ENCODE measurements around the gene UBE2E1.
"Not testable (repeated sequence)": the region's sequence is repeated elsewhere in the genome, so short reads cannot be mapped to it uniquely, and the experiment has no call there.

The UBE2E1 gene

DNA sequence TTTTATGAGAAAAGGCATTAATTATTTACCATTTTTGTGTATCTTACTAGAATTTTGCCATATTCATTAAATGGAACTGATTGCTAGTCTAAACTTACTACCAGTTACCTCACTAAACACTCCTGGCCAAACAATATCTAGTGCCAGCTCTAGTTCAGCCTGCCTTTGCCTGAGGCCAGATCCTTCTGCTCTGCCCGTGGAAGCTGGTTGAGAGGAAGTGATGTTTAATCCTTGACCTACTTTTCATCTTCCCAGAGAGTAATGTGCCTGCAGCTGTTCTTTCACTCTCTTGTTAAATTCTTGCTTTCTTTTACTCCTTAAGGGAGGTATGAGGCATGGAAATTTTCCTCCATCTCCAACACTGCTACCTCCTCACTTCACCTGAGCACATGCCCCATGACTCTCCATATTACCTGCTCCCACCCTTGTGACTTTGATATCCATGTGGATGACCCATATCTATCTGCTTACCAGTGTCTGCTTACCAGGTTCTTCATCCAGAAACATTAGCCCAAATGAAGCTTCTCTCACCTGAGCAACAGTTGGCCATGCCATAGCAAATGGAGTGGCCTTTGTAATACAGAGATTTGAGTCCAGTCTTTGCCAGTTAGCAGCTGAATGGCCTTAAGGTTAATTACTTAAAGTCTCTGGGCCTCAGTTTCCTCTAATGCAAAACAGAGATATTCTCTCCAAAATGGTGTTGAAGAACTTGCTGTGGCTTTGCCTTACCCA lies 53.4 kb downstream of the UBE2E1 start:
- no peak for DNase-seq

DNA sequence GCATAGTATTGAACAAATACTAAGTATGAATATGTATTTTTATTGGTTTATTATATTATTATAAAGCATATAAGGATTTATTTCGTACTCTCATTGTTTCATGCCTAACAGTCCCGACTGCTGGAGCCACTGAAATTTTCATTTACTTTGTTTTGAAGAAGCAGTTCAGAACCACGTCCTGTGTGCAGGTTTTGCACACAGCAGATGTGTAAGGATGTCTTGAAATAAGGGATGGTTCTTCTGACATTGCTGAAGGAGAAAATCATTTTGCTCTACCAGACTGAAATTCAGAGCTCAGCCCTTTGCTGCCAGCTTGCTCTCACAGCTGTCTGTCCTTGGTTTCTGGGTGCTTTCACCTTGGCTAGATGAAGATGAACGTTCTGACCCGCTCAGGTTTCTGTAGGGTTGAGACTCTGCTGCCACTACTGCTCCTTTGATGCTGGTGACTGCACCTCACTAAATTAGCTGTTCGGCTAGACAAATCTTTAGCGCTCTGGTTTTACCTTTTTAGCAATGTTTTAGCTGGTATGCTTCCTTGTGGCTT lies 54.2 kb downstream of the UBE2E1 start:
- no peak for DNase-seq

GRCh38 chr3:23861689-23862088 lies 55.9 kb downstream of the UBE2E1 start:
- DNase-seq, result no peak

DNA sequence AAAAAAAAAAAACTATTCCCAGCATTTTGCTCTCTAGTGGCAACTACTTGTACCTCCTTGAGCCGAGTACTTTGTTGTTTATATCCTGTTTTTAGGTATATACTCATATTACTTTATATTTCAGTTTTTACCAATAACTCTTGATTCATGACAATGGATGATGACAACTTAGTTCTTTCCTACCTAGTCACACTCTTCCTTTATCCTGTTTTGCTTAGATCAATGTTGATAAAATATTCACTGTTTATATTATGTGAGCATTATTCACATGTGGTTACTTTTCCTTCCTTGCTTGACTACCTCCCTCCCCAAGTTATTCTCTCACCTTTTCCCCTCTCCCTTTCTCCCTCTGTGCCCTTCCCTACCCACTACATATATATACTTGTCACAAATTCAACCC lies 57.3 kb downstream of the UBE2E1 start:
- DNase-seq, result no peak

DNA sequence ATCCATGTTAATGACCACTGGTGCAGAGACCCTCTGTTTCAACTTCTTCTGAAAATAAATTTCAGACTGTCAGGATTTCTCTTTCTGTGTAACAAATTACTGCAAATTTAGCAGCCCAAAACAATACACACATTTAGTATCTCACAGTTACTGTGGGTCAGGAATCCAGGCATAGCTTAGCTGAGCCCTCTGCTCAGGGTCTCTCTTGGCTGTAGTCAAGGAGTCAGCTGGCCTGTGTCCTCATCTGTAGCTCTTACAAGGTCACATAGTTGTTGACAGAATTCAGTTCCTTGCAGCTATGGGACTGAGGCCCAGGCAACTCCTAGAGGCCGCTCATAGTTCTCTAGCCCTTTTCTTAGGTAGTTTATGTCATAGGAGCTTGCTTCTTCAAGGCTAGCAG lies 59.2 kb downstream of the UBE2E1 start:
- DNase-seq, result no peak

- DNase-seq, result no peak
These were observed 60.0 kb downstream of the UBE2E1 start for GRCh38 chr3:23865595-23866396.

- DNase-seq, result no peak
These were observed 61.6 kb downstream of the UBE2E1 start for GRCh38 chr3:23867400-23867799.

GRCh38 chr3:23867838-23868237 lies 62.1 kb downstream of the UBE2E1 start:
- no peak for DNase-seq

DNA sequence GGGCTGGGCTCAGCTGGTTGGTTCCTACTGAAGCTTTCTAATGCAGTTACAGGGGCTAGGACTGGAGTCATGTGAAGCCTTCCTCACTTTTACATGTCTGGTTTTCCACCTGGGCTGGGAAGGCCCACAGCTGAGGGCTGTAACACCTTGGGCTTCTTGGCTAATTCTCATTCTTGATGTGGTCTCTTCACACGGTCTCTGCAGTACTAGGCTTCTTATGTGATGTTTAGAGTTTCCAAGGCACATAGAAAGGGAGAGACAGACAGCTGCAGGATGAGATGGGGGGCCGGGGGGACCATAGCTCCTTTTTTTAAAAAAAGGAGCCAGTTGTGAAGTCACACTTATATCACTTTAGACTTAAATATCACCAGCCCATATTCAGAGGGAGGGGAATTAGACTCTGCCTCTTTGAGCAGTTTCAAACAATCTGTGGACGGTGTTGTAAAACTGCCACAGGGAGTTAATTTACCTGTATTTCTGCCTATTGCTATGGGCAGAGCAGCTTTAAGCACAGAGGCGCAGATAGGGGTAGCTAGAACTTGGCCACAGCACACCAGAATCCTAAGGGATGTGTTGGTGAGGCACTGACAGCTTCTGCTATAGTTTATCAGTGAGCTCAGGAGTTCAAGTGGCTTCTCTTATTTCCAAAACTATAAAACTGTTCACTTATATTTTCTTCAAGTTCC lies 64.4 kb downstream of the UBE2E1 start:
- no peak for DNase-seq

- not testable (repeated sequence) for DNase-seq
These were observed 64.9 kb downstream of the UBE2E1 start for GRCh38 chr3:23870663-23871043.

- not testable (repeated sequence) for DNase-seq
These were observed 65.6 kb downstream of the UBE2E1 start for GRCh38 chr3:23871361-23871760.

DNA sequence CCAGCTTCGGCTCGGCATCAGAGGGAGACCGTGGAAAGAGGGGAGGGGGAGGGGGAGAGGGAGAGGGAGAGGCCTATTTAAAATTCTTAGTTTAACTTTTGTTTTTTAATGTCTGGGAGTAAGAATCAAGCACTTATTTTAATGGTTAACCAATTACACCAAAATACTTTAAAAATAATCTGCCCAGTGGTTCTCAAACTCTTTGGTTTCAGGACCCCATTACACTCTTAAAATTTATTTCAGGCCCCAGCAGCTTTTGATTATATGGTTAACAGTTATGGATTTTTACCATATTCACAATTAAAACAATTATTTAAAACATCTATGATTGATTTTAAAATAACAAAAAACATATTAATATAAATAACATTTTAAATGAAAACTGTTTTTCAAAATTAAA lies 66.6 kb downstream of the UBE2E1 start:
- DNase-seq, result no peak

DNA sequence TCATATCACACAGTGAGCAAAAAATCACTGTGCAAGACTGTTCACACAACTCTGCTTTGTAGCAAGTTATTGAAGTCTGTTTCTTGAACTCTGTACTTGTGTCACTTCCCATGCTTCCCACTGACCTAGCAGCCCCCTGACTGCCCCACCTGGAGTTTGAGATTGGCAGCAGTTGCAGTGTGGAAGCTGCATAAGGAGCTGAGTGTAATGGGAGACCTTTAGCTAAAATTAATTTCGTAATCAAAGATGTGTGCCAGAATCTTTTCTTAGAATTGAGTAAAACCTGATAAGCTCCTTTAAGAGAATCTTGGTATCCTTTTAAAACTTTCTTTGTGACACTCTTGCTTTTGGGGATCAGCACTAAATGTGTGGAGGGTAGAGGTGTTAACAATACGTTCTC lies 68.2 kb downstream of the UBE2E1 start:
- DNase-seq, result no peak

- DNase-seq, result no peak
These were observed 68.8 kb downstream of the UBE2E1 start for GRCh38 chr3:23874359-23875112.

DNA sequence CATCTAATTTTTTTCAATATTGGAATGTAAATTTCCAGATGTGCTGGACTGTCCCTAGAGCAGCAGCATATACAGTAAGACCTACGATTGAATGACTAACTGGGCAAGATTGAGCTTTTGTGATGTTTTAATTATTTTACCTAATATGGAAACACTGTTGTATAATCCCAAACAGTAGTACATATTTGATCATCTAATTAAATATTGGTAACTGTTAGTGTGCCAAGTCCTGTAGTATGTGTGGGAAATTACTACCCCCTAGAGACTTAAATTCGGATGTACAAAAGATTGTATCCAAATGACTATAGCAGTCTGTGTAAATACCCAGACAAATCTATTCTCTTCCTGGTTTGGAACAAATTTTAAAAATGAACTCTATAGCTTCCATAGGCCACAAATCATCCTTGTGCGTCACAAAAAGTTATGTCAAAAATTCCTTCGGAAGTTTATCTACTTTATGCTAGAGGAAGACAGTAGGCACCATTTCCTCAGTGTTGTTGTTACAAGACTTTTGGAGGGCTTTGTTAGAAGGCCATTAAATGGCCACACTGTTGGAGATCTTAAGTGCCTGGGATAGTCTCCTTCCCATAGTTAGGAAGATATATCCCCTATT lies 69.5 kb downstream of the UBE2E1 start:
- no peak for DNase-seq

DNA sequence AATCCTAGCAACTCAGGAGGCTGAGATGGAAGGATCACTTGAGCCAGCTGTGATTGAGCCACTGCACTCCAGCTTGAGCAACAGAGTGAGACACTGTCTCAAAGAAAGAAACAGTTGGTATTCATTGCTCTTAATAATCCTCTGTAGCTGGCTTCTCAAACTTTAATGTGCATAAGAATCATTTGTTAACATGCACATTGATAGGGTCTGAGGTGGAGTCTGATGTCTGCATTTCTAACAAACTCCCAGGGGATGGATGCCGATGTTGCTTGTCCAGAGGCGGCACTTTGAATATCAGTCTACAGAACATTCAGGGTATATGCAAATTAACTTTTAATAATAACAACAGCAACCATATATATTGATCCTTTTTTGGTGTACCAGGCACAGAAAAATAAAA lies 71.2 kb downstream of the UBE2E1 start:
- DNase-seq, result no peak

- DNase-seq, result no peak
These were observed 71.7 kb downstream of the UBE2E1 start for GRCh38 chr3:23877329-23877980.

GRCh38 chr3:23879485-23879884 lies 73.7 kb downstream of the UBE2E1 start:
- DNase-seq, result no peak

- no peak for DNase-seq
These were observed 75.1 kb downstream of the UBE2E1 start for GRCh38 chr3:23880703-23881339.

- not testable (repeated sequence) for DNase-seq
These were observed 76.2 kb downstream of the UBE2E1 start for GRCh38 chr3:23881993-23882392.

DNA sequence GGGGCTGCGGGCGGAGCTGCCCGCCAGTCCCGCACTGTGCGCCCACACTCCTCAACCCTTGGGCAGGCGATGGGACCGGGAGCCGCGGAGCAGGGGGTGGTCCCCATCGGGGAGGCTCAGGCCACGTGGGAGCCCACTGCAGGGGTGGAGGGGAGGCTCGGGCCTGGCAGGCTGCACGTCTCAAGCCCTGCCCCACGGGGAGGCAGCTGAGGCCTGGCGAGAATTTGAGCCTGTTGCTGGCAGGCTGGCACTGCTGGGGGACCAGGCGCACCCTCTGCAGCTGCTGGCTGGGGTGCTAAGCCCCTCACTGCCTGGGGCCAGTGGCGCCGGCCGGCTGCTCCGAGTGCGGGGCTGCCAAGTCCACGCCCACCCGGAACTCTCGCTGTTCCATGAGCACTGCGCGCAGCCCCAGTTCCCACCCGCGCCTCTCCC lies 76.7 kb downstream of the UBE2E1 start:
- no peak for DNase-seq

Data from stimulated activated CD4-positive, alpha-beta T cell treated with anti-CD3 and anti-CD28 coated beads, Interleukin-2, amount 100 ng/mL, for 24 hours (primary cell).